Neural cell (in vitro differentiated cells): ENCODE measurements around the gene EPB42. TPM values are rescaled to one million over a fixed set of nuclear protein-coding genes. Genes with fewer than 3 reads are reported as not detected.

Experiments used
- H2AFZ ChIP-seq: fragments of 200-600, 300-800 bp; sonication (generic), shearing (Covaris generic); 2 replicates; pipeline ENCODE4 v1.6.0; 2014; ENCODE audit warnings: low read depth, mild to moderate bottlenecking, antibody characterized with exemption, low read length, moderate library complexity
- H3F3A ChIP-seq: fragments of 200-600 bp; shearing (Covaris generic); 2 replicates; pipeline ENCODE4 v1.6.1; 2016; ENCODE audit warnings: mild to moderate bottlenecking, moderate library complexity, mixed read lengths, antibody characterized with exemption, low read length; ENCODE audit not compliant: insufficient read depth, poor library complexity, severe bottlenecking
- H3K27ac ChIP-seq: fragments of 200-600, 300-800 bp; sonication (generic), shearing (Covaris generic); 2 replicates; pipeline ENCODE4 v1.5.1; 2014; ENCODE audit warnings: mild to moderate bottlenecking, low read length, moderate library complexity
- H3K27me3 ChIP-seq: fragments of 300-800, 200-600 bp; sonication (generic), shearing (Covaris generic); 2 replicates; pipeline ENCODE4 v1.6.0; 2014; ENCODE audit warnings: mild to moderate bottlenecking, low read depth, low read length, moderate library complexity; ENCODE audit not compliant: insufficient read depth
- H3K36me3 ChIP-seq: fragments of 300-800, 200-600 bp; sonication (generic), shearing (Covaris generic); 2 replicates; pipeline ENCODE4 v1.5.1; 2014; ENCODE audit warnings: mild to moderate bottlenecking, antibody characterized with exemption, low read length, moderate library complexity; ENCODE audit not compliant: insufficient read depth
- H3K4me2 ChIP-seq: fragments of 300-800, 200-600 bp; sonication (generic), shearing (Covaris generic); 2 replicates; pipeline ENCODE4 v1.6.0; 2014; ENCODE audit warnings: mild to moderate bottlenecking, low read length
- H3K4me3 ChIP-seq: fragments of 300-800, 200-600 bp; sonication (generic), shearing (Covaris generic); 2 replicates; pipeline ENCODE4 v1.5.1; 2014; ENCODE audit warnings: mild to moderate bottlenecking, low read length, moderate library complexity
- H3K79me2 ChIP-seq: fragments of 200-600 bp; shearing (Covaris generic); replicated peaks from 2 replicates; pipeline ENCODE4 v1.6.0; 2014; ENCODE audit warnings: mild to moderate bottlenecking, low read length, moderate library complexity; ENCODE audit not compliant: insufficient read depth
- H3K9ac ChIP-seq: fragments of 300-800, 200-600 bp; sonication (generic), shearing (Covaris generic); 2 replicates; pipeline ENCODE4 v1.6.1; 2016; ENCODE audit warnings: mild to moderate bottlenecking, low read length, mixed read lengths
- H3K9me2 ChIP-seq: fragments of 200-600 bp; shearing (Covaris generic); 2 replicates; pipeline ENCODE4 v1.6.1; 2016; ENCODE audit warnings: mild to moderate bottlenecking, low read length, mixed read lengths; ENCODE audit not compliant: insufficient read depth
- H3K9me3 ChIP-seq: fragments of 200-600, 300-800 bp; sonication (generic), shearing (Covaris generic); 2 replicates; pipeline ENCODE4 v1.6.1; 2016; ENCODE audit warnings: mild to moderate bottlenecking, mixed run types, low read length, moderate library complexity, mixed read lengths
- H4K20me1 ChIP-seq: fragments of 200-600 bp; shearing (Covaris generic); 2 replicates; pipeline ENCODE4 v1.6.1; 2016; ENCODE audit warnings: mild to moderate bottlenecking, mixed run types; ENCODE audit not compliant: insufficient read depth
- CTCF ChIP-seq: fragments of 450-650 bp; IDR thresholded peaks from 2 replicates; pipeline ENCODE4 v1.5.1; 2014; ENCODE audit warnings: antibody characterized with exemption, mild to moderate bottlenecking, moderate library complexity; ENCODE audit not compliant: poor library complexity, severe bottlenecking
- EP300 ChIP-seq: fragments of 450-650 bp; conservative IDR thresholded peaks from 2 replicates; pipeline ENCODE4 v1.6.1; 2014; ENCODE audit warnings: antibody characterized with exemption, mild to moderate bottlenecking, moderate library complexity; ENCODE audit not compliant: poor library complexity, severe bottlenecking
- EZH2 ChIP-seq: fragments of 200-600, 300-800 bp; shearing (Covaris generic), sonication (generic); IDR thresholded peaks from 2 replicates; pipeline ENCODE4 v1.6.1; 2014; ENCODE audit warnings: antibody characterized with exemption, low read length, borderline replicate concordance, mild to moderate bottlenecking; ENCODE audit not compliant: insufficient read depth, poor library complexity, severe bottlenecking
- MXI1 ChIP-seq: fragments of 450-650 bp; conservative IDR thresholded peaks from 2 replicates; pipeline ENCODE4 v1.6.1; 2014; ENCODE audit warnings: antibody characterized with exemption, mild to moderate bottlenecking; ENCODE audit not compliant: poor library complexity, severe bottlenecking
- POLR2AphosphoS5 ChIP-seq: IDR thresholded peaks from 2 replicates; pipeline ENCODE4 v1.6.1; 2012
- RAD21 ChIP-seq: fragments of 450-650 bp; conservative IDR thresholded peaks from 2 replicates; pipeline ENCODE4 v1.6.1; 2014; ENCODE audit warnings: antibody characterized with exemption, mild to moderate bottlenecking, moderate library complexity
- REST ChIP-seq: IDR thresholded peaks from 2 replicates; pipeline ENCODE4 v1.6.1; 2012; ENCODE audit warnings: borderline replicate concordance
- SMC3 ChIP-seq: fragments of 450-650 bp; conservative IDR thresholded peaks from 2 replicates; pipeline ENCODE4 v1.6.1; 2014; ENCODE audit warnings: antibody characterized with exemption, mild to moderate bottlenecking, moderate library complexity; ENCODE audit not compliant: poor library complexity
- TAF1 ChIP-seq: IDR thresholded peaks from 2 replicates; pipeline ENCODE4 v1.6.1; 2012; ENCODE audit warnings: low read depth
- polyA plus RNA-seq: library from polyadenylated mRNA; depleted of rRNA; stranded (reverse); fragments of >200 nt; gene quantifications from 2 replicates; pipeline ENCODE4 v1.2.3, GENCODE V29; 2014

EPB42 gene
- polyA plus RNA-seq, 1 donor from 2014 or later = not detected

- Histone ChIP-seq H3K9me2 (no peaks in the 10 kb centered on the region), H3K4me2 (no peak overlapping the region), H3K36me3 (no peaks in the 10 kb centered on the region)
These were observed 13.8 kb downstream of the EPB42 start for GRCh38 chr15:43207024-43207423.

DNA sequence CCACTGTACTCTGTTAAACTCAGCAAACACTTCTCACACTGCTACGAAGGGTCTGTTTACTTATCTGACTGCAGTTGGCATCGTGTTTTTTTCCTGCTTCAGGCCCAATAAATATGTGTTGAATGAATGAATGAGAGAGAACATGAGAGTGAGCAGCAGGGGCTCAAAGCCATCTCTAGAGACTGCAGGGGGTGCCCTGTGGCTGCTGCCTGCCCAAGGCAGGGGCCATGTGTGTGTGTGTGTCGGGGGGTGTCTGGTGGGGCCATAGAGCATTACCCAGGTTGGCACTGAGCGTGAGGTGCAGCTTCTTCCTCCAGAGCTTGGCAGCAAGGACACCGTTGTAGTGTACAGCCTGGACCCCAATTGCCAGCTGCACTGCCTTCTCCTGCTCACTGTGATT is 14.8 kb downstream of the EPB42 start:
- Histone ChIP-seq H3K36me3 (no peaks in the 10 kb centered on the region), H3K4me2 (no peak overlapping the region), H3K9ac (no peak overlapping the region), H3K79me2 (no peaks in the 10 kb centered on the region), H3K9me3 (no peaks in the 10 kb centered on the region), H2AFZ (no peak overlapping the region), H3K4me3 (no peak overlapping the region), H3K9me2 (no peaks in the 10 kb centered on the region), H3K27ac (no peak overlapping the region), H3K27me3 (no peaks in the 10 kb centered on the region), H3F3A (no peaks in the 10 kb centered on the region), H4K20me1 (no peaks in the 10 kb centered on the region)
- TF ChIP-seq MXI1 (no peak), EP300 (no peak)

More at GRCh38 chr15:43207024-43207423, 13.8 kb downstream of the EPB42 start:
- Histone ChIP-seq H3K27ac (no peak overlapping the region), H3K4me3 (no peak overlapping the region), H4K20me1 (no peaks in the 10 kb centered on the region), H2AFZ (no peak overlapping the region), H3K79me2 (no peaks in the 10 kb centered on the region), H3F3A (no peaks in the 10 kb centered on the region), H3K9ac (no peak overlapping the region), H3K9me3 (no peaks in the 10 kb centered on the region), H3K27me3 (no peaks in the 10 kb centered on the region)
- TF ChIP-seq TAF1 (no peak), CTCF (no peak), RAD21 (no peak), EZH2 (no peak), REST (no peak), SMC3 (no peak), EP300 (no peak), POLR2AphosphoS5 (no peak), MXI1 (no peak)
